Measurements from ENCODE around the gene ABCF1.

ABCF1 gene

GRCh38 chr6:30557683-30557981 is 13.6 kb upstream of the ABCF1 start:
- DNase-seq (ENCODE audit: low read depth in 2 of 2): no peak

GRCh38 chr6:30560930-30561329 is 10.3 kb upstream of the ABCF1 start:
- no peak for DNase-seq (ENCODE audit: low read depth in 2 of 2)

GRCh38 chr6:30562470-30563425 is 8.5 kb upstream of the ABCF1 start:
- no peak for DNase-seq (ENCODE audit: low read depth in 2 of 2)

DNA sequence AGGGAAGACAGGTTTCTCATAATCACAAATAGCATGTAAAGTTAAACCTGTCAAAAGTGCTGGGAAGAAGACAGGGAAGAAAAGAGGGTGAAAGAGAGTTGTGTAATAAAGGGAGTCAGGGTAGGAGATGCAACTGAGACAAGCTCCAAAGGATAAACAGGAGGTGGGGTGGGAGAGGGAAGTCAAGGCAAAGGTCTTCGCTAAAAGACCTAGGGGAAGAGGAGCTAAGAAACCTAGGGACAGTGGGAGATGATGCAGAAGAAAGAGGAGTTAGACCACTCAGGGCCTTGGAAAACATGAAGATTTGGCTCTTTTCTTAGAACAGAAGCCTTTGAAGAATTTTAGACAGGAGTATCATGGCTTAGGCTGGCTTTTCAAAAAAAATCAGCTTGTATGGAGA is 7.1 kb upstream of the ABCF1 start:
- no peak for DNase-seq (ENCODE audit: low read depth in 2 of 2)

GRCh38 chr6:30565772-30566171 is 5.5 kb upstream of the ABCF1 start:
- DNase-seq (ENCODE audit: low read depth in 2 of 2): no peak

DNA sequence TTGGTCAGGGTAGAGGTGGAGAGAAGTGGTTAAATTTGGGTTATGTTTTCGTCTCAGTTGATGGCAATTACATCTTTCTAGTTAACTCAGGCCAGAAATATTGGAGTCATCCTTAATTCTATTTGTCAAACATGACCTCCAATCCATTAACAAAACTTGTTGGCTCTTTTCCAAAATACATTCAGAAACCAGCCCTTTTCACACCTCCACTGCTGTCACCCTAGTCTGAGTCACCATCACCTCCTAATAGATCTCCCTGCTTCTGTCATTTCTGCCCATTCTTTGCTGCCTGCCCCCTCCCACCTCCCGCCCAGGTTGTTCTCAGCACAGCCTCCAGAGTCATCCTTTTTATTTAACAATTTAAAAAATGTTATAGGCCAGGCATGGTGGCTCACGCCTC is 3.0 kb upstream of the ABCF1 start:
- DNase-seq (ENCODE audit: low read depth in 2 of 2): no peak

- DNase-seq (ENCODE audit: low read depth in 2 of 2): no peak
Measured at GRCh38 chr6:30570263-30570662, 979 bp upstream of the ABCF1 start.

DNA sequence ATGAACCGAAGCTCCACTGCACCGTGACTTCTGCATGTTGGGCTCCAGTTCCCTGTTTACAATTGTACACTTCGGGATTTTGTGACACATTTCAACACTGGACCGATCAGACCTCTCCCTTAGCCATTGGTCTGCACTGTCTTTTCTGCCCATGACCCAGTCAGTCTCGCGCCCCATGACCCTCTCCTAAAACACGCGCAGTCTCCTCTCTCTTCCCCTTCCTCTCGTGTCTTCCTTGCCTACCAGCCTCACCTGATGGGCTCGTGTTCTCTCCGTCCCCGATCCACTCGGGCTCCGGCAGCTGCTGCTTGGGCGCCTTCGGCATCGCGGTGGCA is 535 bp upstream of the ABCF1 start:
- DNase-seq (ENCODE audit: low read depth in 2 of 2): no peak

- DNase-seq (ENCODE audit: low read depth in 2 of 2): no peak
Measured at GRCh38 chr6:30571762-30572082, 480 bp downstream of the ABCF1 start.

DNA sequence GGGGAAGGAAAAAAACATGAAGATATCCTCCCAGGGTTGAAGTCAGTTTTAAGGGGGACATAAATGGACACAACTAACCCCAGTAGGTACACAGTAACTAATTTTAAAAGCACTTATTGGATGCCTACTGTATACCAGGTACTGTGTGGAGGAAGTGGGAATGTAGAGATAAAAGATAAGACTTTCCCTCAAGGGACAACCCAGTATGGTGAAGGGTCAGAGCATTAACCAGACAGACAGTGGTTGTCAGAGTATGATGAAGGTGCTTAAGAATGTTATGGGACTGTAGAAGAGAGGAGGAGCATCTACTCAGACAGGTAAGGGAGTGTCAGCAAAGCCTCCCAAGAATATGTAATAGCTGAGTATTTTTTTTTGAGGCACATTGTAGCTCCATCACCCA is 906 bp downstream of the ABCF1 start:
- DNase-seq (ENCODE audit: low read depth in 2 of 2): no peak

DNA sequence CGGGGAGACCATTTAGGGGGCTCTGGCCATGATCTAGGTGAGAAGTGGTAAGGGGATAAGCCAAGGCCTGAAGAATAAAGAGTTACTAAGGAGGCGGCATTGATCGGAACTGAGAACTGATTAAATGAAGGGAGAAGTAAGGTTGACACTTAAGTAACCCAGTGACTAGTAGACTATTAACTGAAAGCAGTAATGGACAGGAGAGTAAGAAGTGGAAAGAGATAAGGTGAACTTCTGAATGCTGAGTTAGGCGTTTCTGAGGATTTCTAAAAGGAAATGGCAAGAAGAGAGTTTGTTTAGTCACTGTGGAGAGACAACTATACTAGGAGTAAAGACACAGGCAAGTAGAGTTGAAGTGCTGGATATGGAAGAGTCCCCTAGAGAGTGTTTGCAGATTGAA is 1.9 kb downstream of the ABCF1 start:
- no peak for DNase-seq (ENCODE audit: low read depth in 2 of 2)

GRCh38 chr6:30578051-30578450 is 6.8 kb downstream of the ABCF1 start:
- no peak for DNase-seq (ENCODE audit: low read depth in 2 of 2)

DNA sequence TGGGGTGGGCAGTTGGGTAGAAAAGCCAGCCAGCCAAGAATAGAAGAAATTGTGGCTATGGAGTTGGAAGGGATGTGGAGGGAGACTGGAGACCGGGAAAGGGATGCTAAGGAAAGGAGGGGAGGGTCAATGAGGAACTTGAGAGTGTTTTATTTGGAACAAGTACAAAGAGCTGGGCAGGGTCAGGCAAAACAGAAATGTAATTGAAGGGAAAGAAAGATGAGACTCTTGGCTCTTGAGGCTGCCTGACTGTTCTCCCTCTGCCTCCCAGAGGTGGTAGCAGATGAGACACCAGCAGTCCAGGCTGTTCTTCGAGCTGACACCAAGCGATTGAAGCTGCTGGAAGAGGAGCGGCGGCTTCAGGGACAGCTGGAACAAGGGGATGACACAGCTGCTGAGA is 12.7 kb downstream of the ABCF1 start:
- no peak for DNase-seq (ENCODE audit: low read depth in 2 of 2)

DNA sequence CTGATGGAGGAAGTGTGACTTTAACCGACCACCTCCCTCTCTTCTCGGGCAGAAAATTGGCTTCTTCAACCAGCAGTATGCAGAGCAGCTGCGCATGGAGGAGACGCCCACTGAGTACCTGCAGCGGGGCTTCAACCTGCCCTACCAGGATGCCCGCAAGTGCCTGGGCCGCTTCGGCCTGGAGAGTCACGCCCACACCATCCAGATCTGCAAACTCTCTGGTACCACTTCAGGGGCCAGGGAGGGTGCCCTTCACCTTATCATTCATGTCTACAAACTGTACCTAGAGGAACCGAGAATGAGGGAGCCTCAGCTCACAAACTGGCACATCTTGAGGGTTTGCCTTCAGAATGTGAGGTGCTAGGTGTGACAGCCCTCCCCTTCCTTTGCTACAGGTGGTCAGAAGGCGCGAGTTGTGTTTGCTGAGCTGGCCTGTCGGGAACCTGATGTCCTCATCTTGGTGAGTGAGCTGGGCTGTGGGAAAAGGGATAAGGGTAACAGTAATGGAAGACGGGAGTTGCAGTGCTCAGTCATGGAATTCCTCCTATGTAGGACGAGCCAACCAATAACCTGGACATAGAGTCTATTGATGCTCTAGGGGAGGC is 18.6 kb downstream of the ABCF1 start:
- DNase-seq (ENCODE audit: low read depth in 2 of 2): no peak

DNA sequence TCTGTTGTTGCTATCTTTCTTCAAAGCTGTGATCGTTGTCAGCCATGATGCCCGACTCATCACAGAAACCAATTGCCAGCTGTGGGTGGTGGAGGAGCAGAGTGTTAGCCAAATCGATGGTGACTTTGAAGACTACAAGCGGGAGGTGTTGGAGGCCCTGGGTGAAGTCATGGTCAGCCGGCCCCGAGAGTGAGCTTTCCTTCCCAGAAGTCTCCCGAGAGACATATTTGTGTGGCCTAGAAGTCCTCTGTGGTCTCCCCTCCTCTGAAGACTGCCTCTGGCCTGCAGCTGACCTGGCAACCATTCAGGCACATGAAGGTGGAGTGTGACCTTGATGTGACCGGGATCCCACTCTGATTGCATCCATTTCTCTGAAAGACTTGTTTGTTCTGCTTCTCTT is 19.3 kb downstream of the ABCF1 start:
- no peak for DNase-seq (ENCODE audit: low read depth in 2 of 2)

GRCh38 chr6:30591008-30591407 is 19.8 kb downstream of the ABCF1 start:
- no peak for DNase-seq (ENCODE audit: low read depth in 2 of 2)

DNA sequence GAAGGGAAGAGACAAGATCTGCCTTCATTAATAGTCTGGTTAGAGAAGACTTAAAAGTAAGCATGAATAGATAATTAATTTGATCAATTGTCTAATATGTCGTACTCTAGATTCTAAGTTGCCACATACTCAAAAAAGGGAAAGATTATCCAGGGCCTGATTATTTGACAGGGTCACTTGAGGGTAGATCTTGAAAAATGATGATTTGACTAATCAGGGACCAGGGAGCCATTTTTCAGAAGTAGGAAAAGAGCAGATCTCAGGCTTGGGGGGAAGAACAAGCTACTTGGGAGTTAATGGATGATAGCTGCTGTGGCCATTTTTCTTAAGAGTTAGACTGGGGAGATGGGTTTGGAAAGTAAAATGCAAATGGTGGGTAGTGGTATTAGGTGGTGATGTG is 21.0 kb downstream of the ABCF1 start:
- no peak for DNase-seq (ENCODE audit: low read depth in 2 of 2)

- peak; percentile 23 to 50 for DNase-seq (ENCODE audit: low read depth in 2 of 2)
Measured at GRCh38 chr6:30597315-30598144, 26.3 kb downstream of the ABCF1 start.

- no peak for DNase-seq (ENCODE audit: low read depth in 2 of 2)
Measured at GRCh38 chr6:30598912-30599624, 27.8 kb downstream of the ABCF1 start.

- DNase-seq (ENCODE audit: low read depth in 2 of 2): no peak
Measured at GRCh38 chr6:30599625-30600324, 28.5 kb downstream of the ABCF1 start.

GRCh38 chr6:30600451-30600961 is 29.3 kb downstream of the ABCF1 start:
- DNase-seq (ENCODE audit: low read depth in 2 of 2): no peak

DNA sequence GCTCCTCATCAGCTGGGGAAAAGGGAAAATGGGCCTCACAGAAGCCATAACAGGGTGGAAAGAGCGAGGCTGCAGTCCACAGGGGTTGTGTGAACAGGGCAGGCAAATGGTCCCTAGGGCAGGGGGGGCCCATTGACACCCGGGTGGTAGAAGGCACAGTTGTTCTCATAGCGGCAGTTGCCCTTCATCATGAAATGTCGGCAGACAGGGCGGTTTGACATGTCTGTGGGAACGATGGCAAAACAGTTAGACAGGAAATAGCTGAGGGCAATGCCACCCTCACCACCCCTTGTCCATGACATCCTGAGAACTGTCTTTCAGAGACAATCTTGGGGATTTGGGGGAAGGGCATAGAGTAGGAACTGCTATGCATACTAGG is 30.2 kb downstream of the ABCF1 start:
- no peak for DNase-seq (ENCODE audit: low read depth in 2 of 2)

Data from stimulated activated CD8-positive, alpha-beta memory T cell treated with anti-CD3 and anti-CD28 coated beads, Interleukin-15, amount 100 ng/mL, for 4 hours (primary cell).